GM23338 (cell line): ENCODE data around the gene RGL3. TPM values are rescaled to one million over a fixed set of nuclear protein-coding genes. Genes with fewer than 3 reads are reported as not detected.

Experiments used
- ATAC-seq: fragments of 200-7000 bp; cut with Tn5 transposase; 3 replicates; pipeline ENCODE4 v1.9.1; 2020
- DNase-seq: peaks from one replicate; pipeline ENCODE4 v3.0.0-alpha.2; 2015; ENCODE audit warnings: low spot score
- H2AFZ ChIP-seq: fragments of 200-600 bp; sonication (generic); 2 replicates; pipeline ENCODE4 v1.8.0; 2016; ENCODE audit warnings: antibody characterized with exemption, mild to moderate bottlenecking, moderate library complexity
- H3F3A ChIP-seq: fragments of 200-600 bp; sonication (generic); replicated peaks from 2 replicates; pipeline ENCODE4 v1.8.0; 2017; ENCODE audit warnings: antibody characterized with exemption, mixed run types, low read depth
- H3K27ac ChIP-seq: fragments of 200-600 bp; sonication (generic); 2 replicates; pipeline ENCODE4 v1.6.1; 2016; ENCODE audit warnings: low read depth
- H3K27me3 ChIP-seq: fragments of 200-600 bp; sonication (generic); 2 replicates; pipeline ENCODE4 v1.8.0; 2016; ENCODE audit warnings: mild to moderate bottlenecking, mixed run types, moderate library complexity; ENCODE audit not compliant: insufficient read depth
- H3K36me3 ChIP-seq: fragments of 200-600 bp; sonication (generic); 2 replicates; pipeline ENCODE4 v1.8.0; 2016; ENCODE audit warnings: mild to moderate bottlenecking; ENCODE audit not compliant: insufficient read depth
- H3K4me1 ChIP-seq: fragments of 200-600 bp; sonication (generic); 2 replicates; pipeline ENCODE4 v1.8.0; 2016; ENCODE audit warnings: mild to moderate bottlenecking, moderate library complexity; ENCODE audit not compliant: insufficient read depth
- H3K4me2 ChIP-seq: fragments of 200-600 bp; sonication (generic); 2 replicates; pipeline ENCODE4 v1.7.1; 2017; ENCODE audit warnings: mixed run types
- H3K4me3 ChIP-seq: fragments of 200-600 bp; sonication (generic); 2 replicates; pipeline ENCODE4 v1.6.1; 2016; ENCODE audit warnings: mixed run types
- H3K79me2 ChIP-seq: fragments of 200-600 bp; sonication (generic); replicated peaks from 2 replicates; pipeline ENCODE4 v1.8.0; 2017; ENCODE audit warnings: mild to moderate bottlenecking; ENCODE audit not compliant: insufficient read depth
- H3K9me2 ChIP-seq: fragments of 200-600 bp; sonication (generic); 2 replicates; pipeline ENCODE4 v1.8.0; 2017; ENCODE audit not compliant: insufficient read depth
- H4K20me1 ChIP-seq: fragments of 200-600 bp; sonication (generic); replicated peaks from 2 replicates; pipeline ENCODE4 v1.8.0; 2017; ENCODE audit warnings: mild to moderate bottlenecking; ENCODE audit not compliant: insufficient read depth
- H3K27ac Mint-ChIP-seq: 2 replicates; pipeline ENCODE4 v1.8.0; 2020; ENCODE audit warnings: inconsistent platforms, mild to moderate bottlenecking, moderate library complexity, mixed read lengths
- H3K27me3 Mint-ChIP-seq: 3 replicates; pipeline ENCODE4 v1.8.0; 2022; ENCODE audit warnings: low read depth, mild to moderate bottlenecking, moderate library complexity, mixed read lengths, inconsistent platforms; ENCODE audit not compliant: insufficient read depth, poor library complexity
- H3K36me3 Mint-ChIP-seq: 3 replicates; pipeline ENCODE4 v1.8.0; 2021; ENCODE audit warnings: low read depth, mild to moderate bottlenecking, inconsistent platforms, moderate library complexity, mixed read lengths
- H3K4me1 Mint-ChIP-seq: 3 replicates; pipeline ENCODE4 v1.8.0; 2020; ENCODE audit warnings: mild to moderate bottlenecking, inconsistent platforms, mixed read lengths
- H3K4me3 Mint-ChIP-seq: 3 replicates; pipeline ENCODE4 v1.8.0; 2021; ENCODE audit warnings: moderate library complexity, mild to moderate bottlenecking, inconsistent platforms, mixed read lengths
- H3K9me3 Mint-ChIP-seq: 3 replicates; pipeline ENCODE4 v1.8.0; 2020; ENCODE audit warnings: moderate library complexity, mild to moderate bottlenecking, inconsistent platforms, mixed read lengths
- EZH2phosphoT487 ChIP-seq: fragments of 200-600 bp; sonication (generic); IDR thresholded peaks from one replicate; pipeline ENCODE4 v1.8.1; 2018; ENCODE audit warnings: antibody characterized with exemption; ENCODE audit not compliant: unreplicated experiment
- STAT1 ChIP-seq: IDR thresholded peaks from one replicate; pipeline ENCODE4 v1.6.1; 2016; ENCODE audit warnings: antibody characterized with exemption; ENCODE audit not compliant: unreplicated experiment
- ZNF114 ChIP-seq: fragments of 250-450 bp; sonication (Bioruptor Pico); IDR thresholded peaks from 2 replicates; pipeline ENCODE4 v1.5.0; 2020; ENCODE audit warnings: mild to moderate bottlenecking, moderate library complexity
- polyA plus RNA-seq: library from polyadenylated mRNA; unstranded; fragments of >200 nt; fragmentation: Nextera tagmentation; extraction: Ambion mirVana; gene quantifications from 2 replicates; pipeline ENCODE4 v1.2.1, GENCODE V29; 2016
- total RNA-seq: library from RNA; depleted of rRNA; stranded (reverse); fragments of >200 nt; shearing (Covaris generic); gene quantifications from 2 replicates; pipeline ENCODE4 v1.2.3, GENCODE V29; 2014
- TF ChIP-seq, protein P1 (sequence below): fragments of 250-450 bp; sonication (Bioruptor Pico); IDR thresholded peaks from 2 replicates; pipeline ENCODE4 v1.5.0; 2020; ENCODE audit warnings: mild to moderate bottlenecking, moderate library complexity
- TF ChIP-seq, protein P2 (sequence below): IDR thresholded peaks from 2 replicates; pipeline ENCODE4 v1.6.1; 2016; ENCODE audit warnings: antibody characterized with exemption

RGL3 gene
- total and polyA plus RNA-seq, 2 experiments from 2014 or later = 48.8 to 49.4 TPM

DNA sequence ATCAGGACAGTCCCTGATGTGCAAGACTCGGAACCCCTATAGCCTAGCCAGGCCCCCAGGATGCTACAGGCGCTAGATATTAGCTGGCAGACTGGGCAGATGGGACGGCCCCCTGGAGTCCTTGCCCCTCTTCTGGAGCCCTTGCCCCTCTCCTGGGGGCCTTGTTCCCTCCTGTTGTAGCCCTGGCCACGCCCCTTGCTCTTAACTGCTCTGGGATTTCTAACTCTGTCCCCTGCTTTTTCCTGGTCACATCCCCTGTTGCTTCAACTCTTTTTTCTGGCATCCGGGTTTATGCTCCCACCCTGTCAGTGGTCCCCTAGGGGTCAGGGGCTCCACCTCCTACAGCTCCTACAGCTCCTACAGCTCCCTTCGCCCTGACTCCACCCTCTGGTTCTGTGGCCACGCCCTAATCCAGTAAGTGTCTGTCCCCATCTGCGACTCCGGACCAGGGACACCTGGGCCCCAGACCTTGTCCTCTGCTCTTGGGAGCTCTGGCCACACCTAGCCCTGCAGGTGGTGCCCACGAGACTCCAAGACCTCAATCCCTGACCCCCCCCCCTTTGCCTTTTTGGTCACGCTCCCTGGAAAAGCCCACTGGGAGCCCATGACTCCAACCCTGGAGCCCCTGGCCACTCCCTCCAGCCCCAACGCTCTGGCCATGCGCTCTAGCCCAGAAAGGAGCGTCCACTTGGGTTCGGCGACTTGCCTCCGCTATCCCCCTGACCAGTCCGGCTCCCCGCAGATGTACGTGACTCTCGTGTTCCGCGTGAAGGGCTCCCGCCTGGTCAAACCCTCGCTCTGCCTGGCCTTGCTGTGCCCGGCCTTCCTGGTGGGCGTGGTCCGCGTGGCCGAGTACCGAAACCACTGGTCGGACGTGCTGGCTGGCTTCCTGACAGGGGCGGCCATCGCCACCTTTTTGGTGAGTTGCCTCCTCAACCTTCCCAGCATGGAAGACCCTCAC is 57.1 kb downstream of the RGL3 start:
- Histone ChIP-seq H3F3A (no peaks in the 10 kb centered on the region), H3K4me2 (peak overlapping the region; percentile 86), H3K27ac (no peak overlapping the region), H3K4me3 (peak overlapping the region; percentile 75), H2AFZ (peak overlapping the region; percentile 98), H3K4me1 (peaks cover 6% of the 10 kb centered on the region; the same call in 1 of the 2 replicates), H3K79me2 (no peaks in the 10 kb centered on the region), H4K20me1 (no peaks in the 10 kb centered on the region), H3K27me3 (no peaks in the 10 kb centered on the region), H3K36me3 (no peaks in the 10 kb centered on the region), H3K9me2 (no peaks in the 10 kb centered on the region)
- Mint-ChIP-seq H3K36me3 (no peaks in the 10 kb centered on the region), H3K4me3 (peak overlapping the region; percentile 78), H3K27ac (peak overlapping the region; percentile 83), H3K9me3 (no peaks in the 10 kb centered on the region), H3K27me3 (peaks cover 25% of the 10 kb centered on the region), H3K4me1 (peaks cover 12% of the 10 kb centered on the region)
- TF ChIP-seq ZNF114 (CRISPR knock-in tag) (no peak), STAT1 (no peak), EZH2phosphoT487 (no peak)
- TF ChIP-seq, protein P1, sequence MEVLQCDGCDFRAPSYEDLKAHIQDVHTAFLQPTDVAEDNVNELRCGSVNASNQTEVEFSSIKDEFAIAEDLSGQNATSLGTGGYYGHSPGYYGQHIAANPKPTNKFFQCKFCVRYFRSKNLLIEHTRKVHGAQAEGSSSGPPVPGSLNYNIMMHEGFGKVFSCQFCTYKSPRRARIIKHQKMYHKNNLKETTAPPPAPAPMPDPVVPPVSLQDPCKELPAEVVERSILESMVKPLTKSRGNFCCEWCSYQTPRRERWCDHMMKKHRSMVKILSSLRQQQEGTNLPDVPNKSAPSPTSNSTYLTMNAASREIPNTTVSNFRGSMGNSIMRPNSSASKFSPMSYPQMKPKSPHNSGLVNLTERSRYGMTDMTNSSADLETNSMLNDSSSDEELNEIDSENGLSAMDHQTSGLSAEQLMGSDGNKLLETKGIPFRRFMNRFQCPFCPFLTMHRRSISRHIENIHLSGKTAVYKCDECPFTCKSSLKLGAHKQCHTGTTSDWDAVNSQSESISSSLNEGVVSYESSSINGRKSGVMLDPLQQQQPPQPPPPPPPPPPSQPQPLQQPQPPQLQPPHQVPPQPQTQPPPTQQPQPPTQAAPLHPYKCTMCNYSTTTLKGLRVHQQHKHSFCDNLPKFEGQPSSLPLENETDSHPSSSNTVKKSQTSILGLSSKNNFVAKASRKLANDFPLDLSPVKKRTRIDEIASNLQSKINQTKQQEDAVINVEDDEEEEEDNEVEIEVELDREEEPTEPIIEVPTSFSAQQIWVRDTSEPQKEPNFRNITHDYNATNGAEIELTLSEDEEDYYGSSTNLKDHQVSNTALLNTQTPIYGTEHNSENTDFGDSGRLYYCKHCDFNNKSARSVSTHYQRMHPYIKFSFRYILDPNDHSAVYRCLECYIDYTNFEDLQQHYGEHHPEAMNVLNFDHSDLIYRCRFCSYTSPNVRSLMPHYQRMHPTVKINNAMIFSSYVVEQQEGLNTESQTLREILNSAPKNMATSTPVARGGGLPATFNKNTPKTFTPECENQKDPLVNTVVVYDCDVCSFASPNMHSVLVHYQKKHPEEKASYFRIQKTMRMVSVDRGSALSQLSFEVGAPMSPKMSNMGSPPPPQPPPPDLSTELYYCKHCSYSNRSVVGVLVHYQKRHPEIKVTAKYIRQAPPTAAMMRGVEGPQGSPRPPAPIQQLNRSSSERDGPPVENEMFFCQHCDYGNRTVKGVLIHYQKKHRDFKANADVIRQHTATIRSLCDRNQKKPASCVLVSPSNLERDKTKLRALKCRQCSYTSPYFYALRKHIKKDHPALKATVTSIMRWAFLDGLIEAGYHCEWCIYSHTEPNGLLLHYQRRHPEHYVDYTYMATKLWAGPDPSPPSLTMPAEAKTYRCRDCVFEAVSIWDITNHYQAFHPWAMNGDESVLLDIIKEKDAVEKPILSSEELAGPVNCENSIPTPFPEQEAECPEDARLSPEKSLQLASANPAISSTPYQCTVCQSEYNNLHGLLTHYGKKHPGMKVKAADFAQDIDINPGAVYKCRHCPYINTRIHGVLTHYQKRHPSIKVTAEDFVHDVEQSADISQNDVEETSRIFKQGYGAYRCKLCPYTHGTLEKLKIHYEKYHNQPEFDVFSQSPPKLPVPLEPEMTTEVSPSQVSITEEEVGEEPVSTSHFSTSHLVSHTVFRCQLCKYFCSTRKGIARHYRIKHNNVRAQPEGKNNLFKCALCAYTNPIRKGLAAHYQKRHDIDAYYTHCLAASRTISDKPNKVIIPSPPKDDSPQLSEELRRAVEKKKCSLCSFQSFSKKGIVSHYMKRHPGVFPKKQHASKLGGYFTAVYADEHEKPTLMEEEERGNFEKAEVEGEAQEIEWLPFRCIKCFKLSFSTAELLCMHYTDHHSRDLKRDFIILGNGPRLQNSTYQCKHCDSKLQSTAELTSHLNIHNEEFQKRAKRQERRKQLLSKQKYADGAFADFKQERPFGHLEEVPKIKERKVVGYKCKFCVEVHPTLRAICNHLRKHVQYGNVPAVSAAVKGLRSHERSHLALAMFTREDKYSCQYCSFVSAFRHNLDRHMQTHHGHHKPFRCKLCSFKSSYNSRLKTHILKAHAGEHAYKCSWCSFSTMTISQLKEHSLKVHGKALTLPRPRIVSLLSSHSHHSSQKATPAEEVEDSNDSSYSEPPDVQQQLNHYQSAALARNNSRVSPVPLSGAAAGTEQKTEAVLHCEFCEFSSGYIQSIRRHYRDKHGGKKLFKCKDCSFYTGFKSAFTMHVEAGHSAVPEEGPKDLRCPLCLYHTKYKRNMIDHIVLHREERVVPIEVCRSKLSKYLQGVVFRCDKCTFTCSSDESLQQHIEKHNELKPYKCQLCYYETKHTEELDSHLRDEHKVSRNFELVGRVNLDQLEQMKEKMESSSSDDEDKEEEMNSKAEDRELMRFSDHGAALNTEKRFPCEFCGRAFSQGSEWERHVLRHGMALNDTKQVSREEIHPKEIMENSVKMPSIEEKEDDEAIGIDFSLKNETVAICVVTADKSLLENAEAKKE = no peak
- TF ChIP-seq, protein P2, sequence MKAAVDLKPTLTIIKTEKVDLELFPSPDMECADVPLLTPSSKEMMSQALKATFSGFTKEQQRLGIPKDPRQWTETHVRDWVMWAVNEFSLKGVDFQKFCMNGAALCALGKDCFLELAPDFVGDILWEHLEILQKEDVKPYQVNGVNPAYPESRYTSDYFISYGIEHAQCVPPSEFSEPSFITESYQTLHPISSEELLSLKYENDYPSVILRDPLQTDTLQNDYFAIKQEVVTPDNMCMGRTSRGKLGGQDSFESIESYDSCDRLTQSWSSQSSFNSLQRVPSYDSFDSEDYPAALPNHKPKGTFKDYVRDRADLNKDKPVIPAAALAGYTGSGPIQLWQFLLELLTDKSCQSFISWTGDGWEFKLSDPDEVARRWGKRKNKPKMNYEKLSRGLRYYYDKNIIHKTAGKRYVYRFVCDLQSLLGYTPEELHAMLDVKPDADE = peak; percentile 20; the same call in 1 of the 2 replicates
- peak; percentile 89 for DNase-seq
- ATAC-seq = peak; percentile 74
